ENCODE data around the gene MYBPC3. TPM values are rescaled to one million over a fixed set of nuclear protein-coding genes. Genes with fewer than 3 reads are reported as not detected.

The MYBPC3 gene
- total and polyA plus RNA-seq, 12 donors = 484 to 3,138 (median 2,423) TPM

GRCh38 chr11:47391077-47391583 is 38.6 kb upstream of the MYBPC3 start:
- intact Hi-C loops (cut with DNase I) = no loop called here
- peak overlapping the region in 7 of 10 donors; percentile 33 to 100 (median 53) for H3K27ac ChIP-seq
- peaks cover 0 to 81% (median 17%) of the 10 kb centered on the region in 9 donors for H3K4me1 ChIP-seq
- TF ChIP-seq, protein P1, sequence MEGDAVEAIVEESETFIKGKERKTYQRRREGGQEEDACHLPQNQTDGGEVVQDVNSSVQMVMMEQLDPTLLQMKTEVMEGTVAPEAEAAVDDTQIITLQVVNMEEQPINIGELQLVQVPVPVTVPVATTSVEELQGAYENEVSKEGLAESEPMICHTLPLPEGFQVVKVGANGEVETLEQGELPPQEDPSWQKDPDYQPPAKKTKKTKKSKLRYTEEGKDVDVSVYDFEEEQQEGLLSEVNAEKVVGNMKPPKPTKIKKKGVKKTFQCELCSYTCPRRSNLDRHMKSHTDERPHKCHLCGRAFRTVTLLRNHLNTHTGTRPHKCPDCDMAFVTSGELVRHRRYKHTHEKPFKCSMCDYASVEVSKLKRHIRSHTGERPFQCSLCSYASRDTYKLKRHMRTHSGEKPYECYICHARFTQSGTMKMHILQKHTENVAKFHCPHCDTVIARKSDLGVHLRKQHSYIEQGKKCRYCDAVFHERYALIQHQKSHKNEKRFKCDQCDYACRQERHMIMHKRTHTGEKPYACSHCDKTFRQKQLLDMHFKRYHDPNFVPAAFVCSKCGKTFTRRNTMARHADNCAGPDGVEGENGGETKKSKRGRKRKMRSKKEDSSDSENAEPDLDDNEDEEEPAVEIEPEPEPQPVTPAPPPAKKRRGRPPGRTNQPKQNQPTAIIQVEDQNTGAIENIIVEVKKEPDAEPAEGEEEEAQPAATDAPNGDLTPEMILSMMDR (IDR thresholded peaks at IDR 0.05) = no peak
- 88 to 93% methylated on average over 11 of the region's 11 CpGs for WGBS, 2 donors
- DNase-seq = peak in 1 of 2 donors; percentile 48
- H3K4me3 ChIP-seq = no peak overlapping the region
- peak in 3 of 8 donors; percentile 7 to 27 (median 25) for ATAC-seq
- H3K27me3 ChIP-seq = no peaks in the 10 kb centered on the region
- no peaks in the 10 kb centered on the region for H3K9me3 ChIP-seq
- no peaks in the 10 kb centered on the region for H3K36me3 ChIP-seq

- Histone ChIP-seq H3K4me1 (peaks cover 0 to 73% (median 15%) of the 10 kb centered on the region in 9 donors), H3K36me3 (no peaks in the 10 kb centered on the region), H3K27me3 (no peaks in the 10 kb centered on the region), H3K4me3 (no peak overlapping the region), H3K27ac (peak overlapping the region in 5 of 10 donors; percentile 50 to 100 (median 68)), H3K9me3 (no peaks in the 10 kb centered on the region)
- TF ChIP-seq, protein P1 (IDR thresholded peaks at IDR 0.05) = no peak
- intact Hi-C loops (cut with DNase I) = no loop called here
- DNase-seq = no peak
- ATAC-seq = no peak
- WGBS, 2 donors = 96 to 100% methylated on average over 6 of the region's 6 CpGs
Measured at GRCh38 chr11:47390422-47390760, 37.9 kb upstream of the MYBPC3 start.

- H3K9me3 ChIP-seq = no peaks in the 10 kb centered on the region
- H3K4me1 ChIP-seq = peaks cover 0 to 68% (median 12%) of the 10 kb centered on the region in 9 donors
- no peaks in the 10 kb centered on the region for H3K27me3 ChIP-seq
- DNase-seq (no peak), ATAC-seq (no peak)
- H3K4me3 ChIP-seq = peak overlapping the region in 1 of 10 donors; percentile 31
- TF ChIP-seq, protein P1 (IDR thresholded peaks at IDR 0.05) = no peak
- no peaks in the 10 kb centered on the region for H3K36me3 ChIP-seq
- 85 to 92% methylated on average over 17 of the region's 17 CpGs for WGBS, 2 donors
- peak overlapping the region in 4 of 10 donors; percentile 7 to 100 (median 65) for H3K27ac ChIP-seq
- intact Hi-C loops (cut with DNase I) = no loop called here
Measured at GRCh38 chr11:47389577-47390421, 37.3 kb upstream of the MYBPC3 start.

DNA sequence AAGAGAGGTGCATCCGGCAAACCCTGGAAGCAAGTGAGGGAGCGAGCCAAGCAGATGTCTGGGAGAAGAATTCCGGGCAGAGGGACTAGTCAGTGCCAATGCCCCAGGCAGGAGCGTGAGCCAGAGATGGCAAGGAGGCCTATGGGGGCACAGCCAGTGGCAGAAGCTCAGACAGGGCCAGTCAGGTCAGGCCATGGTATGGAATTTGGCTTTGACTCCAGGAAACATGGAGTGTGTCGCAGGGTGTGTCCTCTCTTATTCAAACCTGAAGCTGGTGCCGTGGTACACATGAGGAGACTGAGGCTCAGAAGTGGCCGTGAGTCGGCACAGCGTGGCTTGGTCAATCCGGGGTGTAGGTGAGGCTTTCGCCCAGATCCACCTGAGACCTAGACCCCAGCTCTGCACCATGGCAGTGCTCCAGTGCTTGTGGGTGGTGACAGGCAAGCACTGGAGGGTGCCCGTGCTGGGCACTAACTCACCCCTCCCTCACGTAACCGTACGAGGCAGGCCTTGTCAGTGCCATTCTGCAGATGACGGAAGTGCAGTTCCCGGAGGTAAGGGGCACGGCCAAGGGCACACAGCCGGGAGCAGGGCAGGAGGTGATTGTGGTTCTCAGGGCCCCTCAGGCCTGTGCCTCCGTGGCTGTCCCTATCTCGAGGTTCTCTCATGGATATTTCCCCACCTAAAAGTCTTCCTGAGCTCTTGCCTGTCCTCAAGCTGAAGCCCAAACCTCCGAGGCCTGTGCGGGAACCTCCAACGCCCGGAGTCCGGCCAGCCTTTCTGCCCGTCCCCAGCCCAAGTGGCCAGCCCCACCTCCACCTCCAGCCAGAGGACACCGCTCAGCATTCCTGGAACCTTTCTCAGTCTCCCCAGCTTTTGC is 36.4 kb upstream of the MYBPC3 start:
- Histone ChIP-seq H3K4me3 (peak overlapping the region in 1 of 10 donors; percentile 31), H3K9me3 (no peaks in the 10 kb centered on the region), H3K27me3 (no peaks in the 10 kb centered on the region), H3K36me3 (no peaks in the 10 kb centered on the region), H3K27ac (peak overlapping the region in 4 of 10 donors; percentile 7 to 100 (median 46)), H3K4me1 (peaks cover 0 to 61% (median 5%) of the 10 kb centered on the region in 9 donors)
- ATAC-seq (no peak), DNase-seq (no peak)
- TF ChIP-seq, protein P1 (IDR thresholded peaks at IDR 0.05) = no peak
- WGBS, 2 donors = 88 to 92% methylated on average over 28 of the region's 28 CpGs
- intact Hi-C loops (cut with DNase I) = no loop called here
